Activated CD8-positive, alpha-beta memory T cell treated with anti-CD3 and anti-CD28 coated beads, Interleukin-2, amount 50 U/mL, for 4 hours (primary cell): Measurements from ENCODE around the gene DPYSL3.
A peak's percentile ranks its signal among the peaks of the same experiment; 100 is the strongest.

Experiments used
- DNase-seq: peaks from one replicate; pipeline ENCODE4 v3.0.0-alpha.2; 2020

The DPYSL3 gene

GRCh38 chr5:147467973-147468508 is 41.8 kb downstream of the DPYSL3 start:
- DNase-seq, result no peak

DNA sequence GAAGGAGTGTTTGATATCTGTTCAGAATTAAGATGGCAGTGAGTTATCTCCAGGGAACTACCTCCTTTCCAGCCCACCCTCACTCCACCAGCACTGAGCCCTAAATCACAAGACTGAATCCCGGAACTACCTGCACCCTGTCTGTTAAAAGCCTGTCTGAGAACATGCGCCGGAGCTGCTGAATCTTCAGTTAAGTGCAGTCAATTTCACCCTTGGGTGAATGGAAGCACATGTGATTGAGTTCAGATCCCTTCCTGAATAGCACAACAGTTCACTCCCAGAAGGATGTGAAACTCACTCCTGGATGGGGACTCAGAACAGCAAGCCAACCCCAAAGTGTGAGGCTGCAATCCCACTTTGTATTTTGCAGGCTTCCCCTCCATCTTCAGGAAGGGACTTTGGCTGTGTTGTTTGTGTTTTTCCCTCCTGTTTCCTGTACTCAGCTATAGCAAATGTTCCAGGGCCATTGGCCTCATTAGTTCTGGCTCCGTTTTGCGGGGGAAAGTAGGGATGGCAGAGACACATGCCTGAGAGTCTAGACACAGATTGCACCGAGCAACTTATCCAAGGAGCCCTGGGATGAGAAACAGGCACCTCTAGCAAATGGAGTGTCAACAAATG is 43.4 kb downstream of the DPYSL3 start:
- no peak for DNase-seq

DNA sequence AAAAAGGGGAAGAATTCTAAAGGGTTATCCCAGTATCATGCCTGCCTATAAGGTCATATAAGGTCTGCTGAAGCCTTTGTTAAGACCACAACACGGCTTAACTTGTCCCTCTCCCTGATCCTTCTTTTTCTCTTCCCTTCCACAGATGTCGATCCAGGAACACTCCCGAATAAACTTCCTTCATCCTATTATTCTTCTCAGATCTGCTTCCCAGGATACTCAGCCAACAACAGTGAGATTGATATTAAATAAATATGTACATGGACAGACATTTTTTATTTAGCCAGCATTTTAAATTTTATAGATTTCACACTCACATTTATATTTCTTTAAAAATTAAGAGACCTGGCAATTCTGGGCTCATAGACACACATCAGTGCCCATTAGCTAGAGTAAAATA is 44.1 kb downstream of the DPYSL3 start:
- no peak for DNase-seq

DNA sequence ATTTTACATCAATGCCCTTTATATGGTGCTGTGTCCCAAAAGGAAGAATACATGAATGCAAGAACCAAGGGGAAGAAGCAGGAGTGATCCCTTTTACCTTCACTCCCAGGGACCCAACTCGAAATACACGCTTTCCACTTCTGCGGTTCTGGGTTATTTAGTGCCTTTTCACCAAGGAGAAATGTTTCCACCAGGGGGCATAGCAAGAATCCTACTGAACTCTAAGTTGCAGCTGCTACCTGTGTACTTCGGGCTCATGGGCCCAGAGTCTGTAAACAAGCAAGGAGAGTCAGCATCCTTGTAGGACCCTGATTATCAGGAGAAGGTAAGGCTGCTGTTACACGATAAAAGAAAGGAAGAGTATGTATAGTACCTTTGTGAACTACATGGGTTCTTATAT is 45.7 kb downstream of the DPYSL3 start:
- DNase-seq, result no peak

- DNase-seq, result no peak
These were observed 48.0 kb downstream of the DPYSL3 start for GRCh38 chr5:147461915-147462314.

DNA sequence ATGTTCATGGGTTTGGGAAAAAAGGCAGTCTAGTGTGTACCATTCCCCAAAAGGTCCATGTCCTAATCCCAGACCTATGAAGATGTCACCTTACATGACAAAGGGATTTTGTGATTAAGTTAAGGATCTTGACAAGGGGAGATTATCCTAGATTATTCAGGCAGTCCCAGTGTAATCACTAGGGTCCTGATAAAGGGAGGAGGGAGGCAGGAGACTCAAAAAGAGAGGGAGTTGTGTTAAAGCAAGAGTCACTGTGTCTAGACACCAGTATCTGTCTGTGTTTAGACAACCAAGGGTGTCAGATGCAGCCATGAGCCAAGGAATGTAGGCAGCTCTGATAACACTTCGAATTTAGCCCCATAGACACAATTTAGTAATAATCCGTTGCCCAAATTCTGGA is 49.5 kb downstream of the DPYSL3 start:
- DNase-seq, result no peak

DNA sequence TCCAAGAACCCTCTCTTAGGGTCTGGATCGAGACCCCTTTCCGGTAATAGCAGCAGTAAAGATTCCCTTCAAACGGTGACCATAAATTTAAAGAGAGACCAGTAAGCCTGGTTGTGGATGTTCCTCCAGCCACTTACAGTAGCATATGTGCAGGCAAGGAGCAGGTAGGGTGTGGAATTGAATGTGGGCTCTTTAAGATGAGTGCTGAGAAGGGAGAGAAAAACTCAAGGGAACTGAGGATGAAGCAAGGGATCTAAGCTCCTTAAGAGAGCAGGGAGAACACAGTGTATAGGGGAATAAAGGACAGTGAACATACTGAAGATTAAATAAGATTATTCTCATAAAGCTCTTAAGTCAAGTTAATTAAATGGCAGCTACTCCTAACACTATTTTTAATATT is 51.3 kb downstream of the DPYSL3 start:
- no peak for DNase-seq

DNA sequence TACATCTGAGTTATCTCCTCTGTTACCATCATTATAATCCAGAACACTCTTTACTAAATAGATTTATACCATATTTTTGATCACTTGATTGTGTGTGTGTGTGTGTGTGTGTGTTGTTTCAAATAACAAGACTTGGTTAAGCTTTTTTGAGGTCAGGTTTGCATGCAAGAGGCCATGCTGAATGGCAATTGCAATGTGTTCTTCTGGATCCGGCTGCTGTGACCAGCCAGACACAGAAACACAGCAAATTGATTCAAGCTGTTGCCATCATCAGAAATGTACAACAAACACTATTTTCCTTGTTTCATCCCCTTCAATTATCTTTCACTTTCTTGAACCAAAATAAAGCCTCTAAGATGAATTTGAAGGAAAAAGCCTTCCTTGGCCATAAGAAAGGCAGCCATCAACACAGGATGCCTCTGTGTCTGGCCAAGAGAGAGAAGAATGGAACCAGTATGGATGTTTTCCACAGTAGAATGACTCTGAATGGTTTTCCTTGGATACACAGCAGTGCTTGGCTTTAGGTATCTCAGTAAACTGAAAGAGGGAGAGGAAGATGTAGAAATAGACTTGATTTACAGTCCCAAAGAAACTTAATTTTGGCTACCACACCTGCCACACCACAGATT is 53.9 kb downstream of the DPYSL3 start:
- no peak for DNase-seq

- no peak for DNase-seq
These were observed 54.7 kb downstream of the DPYSL3 start for GRCh38 chr5:147454996-147455677.

- DNase-seq, result peak; percentile 69
These were observed 55.7 kb downstream of the DPYSL3 start for GRCh38 chr5:147453875-147454814.

GRCh38 chr5:147452165-147452811 is 57.6 kb downstream of the DPYSL3 start:
- DNase-seq, result no peak

DNA sequence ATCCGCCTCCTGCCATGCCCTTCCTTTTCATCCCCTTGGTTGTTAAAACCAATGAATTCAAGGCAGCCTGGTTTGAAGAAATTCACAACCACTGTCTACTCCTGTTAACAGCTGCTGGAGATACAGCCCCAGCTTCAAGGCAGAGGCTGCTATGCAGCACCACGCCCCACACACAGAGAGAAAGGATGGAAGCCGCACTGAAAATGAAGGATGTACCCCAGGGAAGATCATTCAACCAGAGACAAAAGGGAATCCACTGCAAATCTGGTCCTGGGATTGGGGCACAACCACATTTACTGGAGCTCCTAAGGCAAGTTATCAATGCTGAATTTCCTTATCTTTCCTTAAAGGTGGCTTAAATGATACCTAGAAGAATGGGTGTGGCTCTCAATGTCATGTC is 58.7 kb downstream of the DPYSL3 start:
- DNase-seq, result no peak

DNA sequence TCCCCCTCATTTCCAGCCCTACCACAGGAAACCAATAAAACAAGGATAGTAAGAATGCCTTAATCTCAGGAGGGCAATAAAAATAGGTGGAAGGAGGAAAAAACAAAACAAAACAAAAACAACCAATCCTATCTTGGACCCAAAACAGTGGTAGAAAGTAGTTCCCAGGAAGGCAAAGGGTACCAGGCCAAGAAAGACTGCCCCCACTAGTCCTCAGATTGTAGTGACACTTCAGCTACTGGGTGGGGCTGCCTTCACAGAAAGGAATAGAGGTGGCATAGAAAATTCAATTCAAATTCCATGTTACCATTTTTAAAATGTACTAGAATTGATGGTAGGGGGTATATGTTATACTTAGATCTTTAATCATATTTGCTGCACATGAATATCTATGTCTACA is 59.3 kb downstream of the DPYSL3 start:
- no peak for DNase-seq

- DNase-seq, result no peak
These were observed 61.1 kb downstream of the DPYSL3 start for GRCh38 chr5:147448766-147449165.

DNA sequence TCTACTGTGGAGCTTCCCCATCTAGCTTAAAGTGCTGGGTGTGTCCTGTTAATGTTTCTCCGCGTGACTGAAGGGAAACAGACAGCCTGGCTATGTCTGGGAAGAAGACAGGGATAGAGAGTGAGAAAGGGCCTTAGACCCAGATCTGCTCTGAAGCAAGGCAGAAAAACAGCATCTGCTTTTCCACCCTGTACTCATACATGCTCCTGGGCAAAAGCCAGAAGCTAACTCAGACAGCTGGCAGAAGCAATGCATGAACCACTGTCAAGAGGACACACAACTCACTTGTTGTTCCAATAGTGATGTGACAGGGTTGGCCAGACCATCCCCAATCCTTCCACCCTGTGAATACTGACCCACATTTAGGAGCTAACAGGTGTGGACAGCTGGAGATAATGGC is 63.3 kb downstream of the DPYSL3 start:
- DNase-seq, result no peak

GRCh38 chr5:147445917-147446316 is 64.0 kb downstream of the DPYSL3 start:
- no peak for DNase-seq

DNA sequence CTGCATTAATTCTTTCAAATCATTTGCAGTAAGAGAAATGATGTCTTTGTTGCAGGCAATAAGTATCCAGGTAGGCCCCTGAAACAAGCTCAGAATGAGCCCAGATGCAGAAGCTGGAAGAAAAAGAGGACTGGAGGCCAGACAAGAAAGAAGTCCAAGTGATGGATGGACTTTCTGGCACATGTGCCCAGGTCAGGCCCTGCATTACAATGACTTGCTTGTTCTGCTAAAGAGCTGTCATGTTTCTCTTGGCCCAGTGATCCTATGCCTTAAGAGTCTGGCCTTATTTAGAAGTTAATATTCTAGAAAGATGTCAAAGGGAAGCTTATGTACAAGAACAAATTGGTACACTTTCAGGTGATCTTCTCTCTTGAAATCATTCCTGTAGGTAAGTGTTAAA is 64.8 kb downstream of the DPYSL3 start:
- DNase-seq, result no peak

DNA sequence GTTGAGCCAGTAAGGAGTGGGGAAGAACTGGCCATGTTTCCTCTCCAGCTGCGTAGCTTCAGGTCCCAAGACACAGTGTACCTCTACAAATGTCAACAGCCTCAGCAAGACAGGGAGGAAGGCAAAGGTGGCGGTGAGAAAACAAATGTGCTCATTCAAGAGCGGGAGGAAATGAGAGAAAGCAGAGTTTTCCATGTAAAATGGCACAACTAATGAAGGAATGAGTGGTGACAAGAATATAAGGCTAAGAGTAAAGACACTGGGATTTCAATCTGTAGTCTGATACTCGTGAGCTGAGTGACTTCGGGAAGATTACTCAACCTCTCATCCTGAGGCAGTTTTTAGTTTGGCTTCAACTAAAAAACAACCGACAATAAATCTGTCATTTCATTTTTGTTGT is 67.6 kb downstream of the DPYSL3 start:
- DNase-seq, result no peak

DNA sequence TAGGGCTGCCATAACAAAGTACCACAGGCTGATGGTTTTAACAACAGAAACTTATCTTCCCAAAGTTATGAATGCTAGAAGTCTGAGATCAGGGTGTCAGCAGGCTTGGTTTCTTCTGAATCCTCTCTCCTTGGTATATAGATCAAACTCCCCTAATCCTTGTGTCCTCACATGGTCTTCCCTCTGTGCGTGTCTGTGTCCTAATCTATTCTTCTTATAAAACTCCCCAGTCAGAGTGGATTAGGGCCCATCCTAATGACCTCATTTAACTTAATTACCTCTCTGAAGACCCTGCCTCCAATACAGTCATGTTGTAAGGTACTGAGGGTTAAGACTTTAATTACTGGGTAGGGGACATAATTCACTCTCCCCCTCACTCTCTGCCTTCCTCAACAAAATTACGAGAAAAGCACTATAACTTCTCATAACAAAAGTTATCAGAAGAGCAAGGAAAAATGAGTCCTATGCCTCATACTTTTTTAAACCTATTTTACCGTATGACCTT is 68.6 kb downstream of the DPYSL3 start:
- DNase-seq, result no peak

DNA sequence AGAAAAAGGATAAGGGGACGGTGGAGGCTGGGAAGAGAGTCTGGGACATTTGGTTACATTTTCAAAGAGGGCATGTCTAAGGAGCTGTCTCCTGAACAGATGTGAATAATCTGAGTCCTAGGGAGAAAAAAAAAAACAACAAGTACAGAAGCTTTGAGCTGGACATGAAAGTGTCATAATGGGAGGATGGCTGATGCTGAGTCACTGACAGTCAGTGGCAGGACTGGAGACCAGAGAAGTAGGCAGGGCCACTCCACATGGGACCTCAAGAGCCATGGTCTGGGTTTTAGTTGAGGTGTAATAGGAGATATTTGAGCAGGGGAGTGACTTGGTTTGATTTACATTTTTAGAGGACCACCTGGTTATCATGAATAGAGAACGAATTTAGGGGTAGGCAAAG is 70.6 kb downstream of the DPYSL3 start:
- DNase-seq, result no peak

- DNase-seq, result no peak
These were observed 72.7 kb downstream of the DPYSL3 start for GRCh38 chr5:147437161-147437596.

DNA sequence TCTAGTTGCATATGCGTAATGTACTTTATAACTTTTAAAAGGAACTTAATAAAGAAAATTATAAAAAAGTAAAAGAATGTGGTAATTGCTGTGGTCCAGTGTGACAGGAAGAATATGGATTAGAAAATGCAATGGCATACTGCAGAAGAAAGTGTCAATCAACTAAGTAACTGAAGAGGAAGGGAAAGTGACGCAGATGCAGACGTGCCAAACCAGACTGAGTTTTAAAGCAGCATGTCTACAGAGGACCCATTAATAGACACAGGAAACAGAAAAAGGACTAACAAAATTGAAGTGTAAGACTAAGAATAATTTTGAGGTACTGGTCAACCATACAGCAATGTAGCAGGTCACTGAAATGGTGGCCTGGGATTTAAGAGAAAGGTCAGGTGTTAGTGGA is 73.3 kb downstream of the DPYSL3 start:
- no peak for DNase-seq
